PC-9 (cell line): ENCODE data around the gene CACNA1G. TPM values are rescaled to one million over a fixed set of nuclear protein-coding genes. Genes with fewer than 3 reads are reported as not detected.

ENCODE experiments used
- BruUV-seq: library from RNA; stranded (reverse); fragments of 400-500 nt; replicated peaks from 2 replicates; lab custom pipeline; 2021; lab: Mats Ljungman, UMichigan
- CTCF ChIA-PET: fragments of 300-600 bp; sonication (Branson Sonifier 250); formaldehyde crosslinking; loops from one replicate; lab custom pipeline; 2022; ENCODE audit warnings: antibody characterized with exemption; lab: Charles Lee
- POLR2A ChIA-PET: fragments of 300-600 bp; sonication (Branson Sonifier 250); formaldehyde crosslinking; loops from one replicate; lab custom pipeline; 2022; ENCODE audit warnings: antibody characterized with exemption; ENCODE audit not compliant: unreplicated experiment; lab: Charles Lee
- DNase-seq, 2 experiments: peaks; one replicate each; pipeline versions ENCODE4 v3.0.0 to v3.0.0-alpha.2; 2015 to 2022; ENCODE audit warnings: mixed read lengths in 1 of 2
- H2AFZ ChIP-seq: fragments of 200-600 bp; sonication (generic); 2 replicates; pipeline ENCODE4 v1.8.1; 2017; ENCODE audit warnings: antibody characterized with exemption
- H3F3A ChIP-seq: fragments of 200-600 bp; sonication (generic); 2 replicates; pipeline ENCODE4 v1.8.1; 2017; ENCODE audit warnings: antibody characterized with exemption, mild to moderate bottlenecking, low read depth; ENCODE audit not compliant: insufficient read depth
- H3K27ac ChIP-seq: fragments of 200-600 bp; sonication (generic); 2 replicates; pipeline ENCODE4 v1.6.1; 2016; ENCODE audit warnings: mixed run types
- H3K27me3 ChIP-seq: fragments of 200-600 bp; sonication (generic); 2 replicates; pipeline ENCODE4 v1.6.1; 2016; ENCODE audit warnings: low read depth, mixed run types; ENCODE audit not compliant: insufficient read depth
- H3K36me3 ChIP-seq: fragments of 200-600 bp; sonication (generic); 2 replicates; pipeline ENCODE4 v1.6.1; 2016; ENCODE audit warnings: low read depth, mixed run types
- H3K4me1 ChIP-seq: fragments of 200-600 bp; sonication (generic); replicated peaks from 2 replicates; pipeline ENCODE4 v1.6.1; 2016; ENCODE audit warnings: mixed run types; ENCODE audit not compliant: insufficient read depth
- H3K4me2 ChIP-seq: fragments of 200-600 bp; sonication (generic); 2 replicates; pipeline ENCODE4 v1.6.1; 2017; ENCODE audit warnings: mixed run types
- H3K4me3 ChIP-seq: fragments of 200-600 bp; sonication (generic); 2 replicates; pipeline ENCODE4 v1.6.1; 2016; ENCODE audit warnings: mixed run types
- H3K79me2 ChIP-seq: fragments of 200-600 bp; sonication (generic); 2 replicates; pipeline ENCODE4 v1.6.1; 2017; ENCODE audit warnings: low read depth, mixed run types
- H3K9me2 ChIP-seq: fragments of 200-600 bp; sonication (generic); 2 replicates; pipeline ENCODE4 v1.8.1; 2017; ENCODE audit warnings: mild to moderate bottlenecking; ENCODE audit not compliant: insufficient read depth
- H3K9me3 ChIP-seq: fragments of 200-600 bp; sonication (generic); 2 replicates; pipeline ENCODE4 v1.8.1; 2016; ENCODE audit warnings: low read depth; ENCODE audit not compliant: insufficient read depth
- H4K20me1 ChIP-seq: fragments of 200-600 bp; sonication (generic); 2 replicates; pipeline ENCODE4 v1.8.1; 2017; ENCODE audit not compliant: insufficient read depth
- EZH2 ChIP-seq: fragments of 200-600 bp; sonication (generic); IDR thresholded peaks from 2 replicates; pipeline ENCODE4 v1.8.0; 2017; ENCODE audit warnings: antibody characterized with exemption, low read depth
- intact Hi-C: fragments of 100-400 bp; cut with micrococcal nuclease; formaldehyde crosslinking; loops from one replicate; pipeline ENCODE4 v1.10.0; 2022; ENCODE audit not compliant: unreplicated experiment
- total RNA-seq: library from RNA; stranded (reverse); gene quantifications from 2 replicates; pipeline ENCODE4 v1.2.3, GENCODE V29; 2021
- TF ChIP-seq, protein P1 (sequence below): fragments of 200-600 bp; sonication (generic); conservative IDR thresholded peaks from 2 replicates; pipeline ENCODE4 v1.6.1; 2017; ENCODE audit warnings: mixed run types, antibody characterized with exemption, mild to moderate bottlenecking, moderate library complexity

The CACNA1G gene
- total RNA-seq, 1 experiment from 2014 or later: 0.46 TPM

DNA sequence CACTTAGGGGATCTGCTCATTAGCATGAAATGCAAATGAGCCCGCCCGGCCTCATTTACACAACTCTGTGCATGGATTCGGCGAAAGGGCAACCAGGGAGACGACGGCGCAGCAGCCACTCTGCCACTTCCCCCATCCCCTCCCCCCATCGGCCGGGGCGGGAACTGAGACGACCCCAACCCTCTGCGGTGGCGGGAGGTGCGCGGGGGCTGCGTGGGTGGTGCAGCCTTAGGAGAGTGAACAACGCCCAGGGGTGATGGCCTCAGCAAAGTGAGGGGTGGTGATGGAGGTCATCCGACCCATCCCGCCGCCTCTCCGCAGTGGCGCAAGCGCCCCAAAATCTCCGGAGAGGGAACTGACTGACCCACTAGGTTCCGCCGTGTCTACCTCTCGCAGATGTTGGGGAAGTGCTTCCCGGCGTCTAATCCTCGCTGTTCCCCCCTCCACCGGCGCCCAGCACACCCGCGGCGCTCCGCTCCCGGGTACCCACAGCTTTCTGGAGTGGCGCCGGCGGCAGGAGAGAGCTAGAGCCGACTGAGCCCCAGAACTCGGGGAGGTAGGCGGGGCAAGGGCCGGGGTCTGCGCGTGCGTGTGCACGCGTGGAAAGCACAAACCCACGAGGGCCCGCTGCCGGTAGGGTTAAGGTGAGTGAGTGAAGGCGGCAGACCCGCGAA lies 1.4 kb upstream of the CACNA1G start:
- Histone ChIP-seq H3K36me3 (no peaks in the 10 kb centered on the region), H2AFZ (no peak overlapping the region), H3K4me3 (no peak overlapping the region), H4K20me1 (no peaks in the 10 kb centered on the region), H3K9me2 (no peaks in the 10 kb centered on the region), H3K27me3 (peaks cover 20% of the 10 kb centered on the region), H3K4me1 (peaks cover 7% of the 10 kb centered on the region), H3K4me2 (no peak overlapping the region), H3K9me3 (no peaks in the 10 kb centered on the region), H3F3A (peaks cover 28% of the 10 kb centered on the region; the same call in 1 of the 2 replicates), H3K27ac (no peak overlapping the region), H3K79me2 (no peaks in the 10 kb centered on the region)
- TF ChIP-seq, protein P1, sequence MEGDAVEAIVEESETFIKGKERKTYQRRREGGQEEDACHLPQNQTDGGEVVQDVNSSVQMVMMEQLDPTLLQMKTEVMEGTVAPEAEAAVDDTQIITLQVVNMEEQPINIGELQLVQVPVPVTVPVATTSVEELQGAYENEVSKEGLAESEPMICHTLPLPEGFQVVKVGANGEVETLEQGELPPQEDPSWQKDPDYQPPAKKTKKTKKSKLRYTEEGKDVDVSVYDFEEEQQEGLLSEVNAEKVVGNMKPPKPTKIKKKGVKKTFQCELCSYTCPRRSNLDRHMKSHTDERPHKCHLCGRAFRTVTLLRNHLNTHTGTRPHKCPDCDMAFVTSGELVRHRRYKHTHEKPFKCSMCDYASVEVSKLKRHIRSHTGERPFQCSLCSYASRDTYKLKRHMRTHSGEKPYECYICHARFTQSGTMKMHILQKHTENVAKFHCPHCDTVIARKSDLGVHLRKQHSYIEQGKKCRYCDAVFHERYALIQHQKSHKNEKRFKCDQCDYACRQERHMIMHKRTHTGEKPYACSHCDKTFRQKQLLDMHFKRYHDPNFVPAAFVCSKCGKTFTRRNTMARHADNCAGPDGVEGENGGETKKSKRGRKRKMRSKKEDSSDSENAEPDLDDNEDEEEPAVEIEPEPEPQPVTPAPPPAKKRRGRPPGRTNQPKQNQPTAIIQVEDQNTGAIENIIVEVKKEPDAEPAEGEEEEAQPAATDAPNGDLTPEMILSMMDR: no peak
- TF ChIP-seq EZH2: no peak
- intact Hi-C loops: no loop called here
- CTCF ChIA-PET: interaction anchor here (0.9 kb wide), 1 partner anchor 67 kb away, joined by 4 read pairs; no protein-coding TSS in a partner anchor
- no peak for DNase-seq
- POLR2A ChIA-PET: no interaction called here
- no TSS peak for BruUV-seq

DNA sequence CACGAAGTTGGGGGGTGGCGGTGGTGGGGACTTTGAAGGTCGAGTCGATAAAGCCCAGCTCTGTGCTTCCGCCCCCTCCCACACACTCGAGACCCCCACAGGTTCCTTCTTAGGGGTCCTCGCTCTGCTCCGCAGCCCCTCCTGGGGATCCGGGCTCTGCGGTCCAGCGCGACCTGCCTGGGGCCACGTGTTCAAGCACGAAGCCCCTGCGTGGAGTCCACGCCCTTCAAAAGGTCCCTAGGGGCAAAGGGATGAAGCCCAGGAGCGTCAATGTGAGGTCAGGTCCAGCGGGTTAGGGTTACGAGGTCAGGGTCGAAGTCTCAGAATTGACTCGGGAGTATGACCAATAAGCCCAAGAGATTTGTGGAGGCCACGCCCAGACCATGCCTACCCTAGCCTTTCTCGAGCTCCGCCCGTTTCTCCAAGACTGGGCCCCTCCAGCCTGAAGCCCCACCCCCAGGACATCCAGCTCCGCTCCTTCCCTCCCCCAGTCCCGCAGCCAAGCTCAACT lies 786 bp upstream of the CACNA1G start:
- CTCF ChIA-PET: interaction anchor here (0.5 to 0.9 kb wide), 3 partner anchors 66 to 147 kb away, joined by 3 to 11 read pairs (median 4); no protein-coding TSS in a partner anchor
- no peak overlapping the region for H3K27ac ChIP-seq

More for the DNA sequence above, 786 bp upstream of the CACNA1G start:
- Histone ChIP-seq H3K4me3 (no peak overlapping the region; the same call in 1 of the 2 replicates), H3K9me2 (no peaks in the 10 kb centered on the region), H3F3A (peaks cover 28% of the 10 kb centered on the region; the same call in 1 of the 2 replicates), H3K4me1 (peaks cover 7% of the 10 kb centered on the region), H3K9me3 (no peaks in the 10 kb centered on the region), H4K20me1 (no peaks in the 10 kb centered on the region), H2AFZ (no peak overlapping the region), H3K27me3 (peaks cover 21% of the 10 kb centered on the region), H3K79me2 (no peaks in the 10 kb centered on the region), H3K4me2 (peak overlapping the region; percentile 67), H3K36me3 (no peaks in the 10 kb centered on the region)
- intact Hi-C loops: no loop called here
- DNase-seq: peak in 1 of 2 experiments; percentile 22
- POLR2A ChIA-PET: no interaction called here
- TF ChIP-seq EZH2: no peak
- TF ChIP-seq, protein P1: no peak
- BruUV-seq: no TSS peak
